Mesothelial cell of epicardium (in vitro differentiated cells): ENCODE measurements around the gene KIF25. TPM values are rescaled to one million over a fixed set of nuclear protein-coding genes. Genes with fewer than 3 reads are reported as not detected.

Experiments used
- DNase-seq, 2 experiments: peaks; one replicate each; pipeline ENCODE4 v3.0.0; 2021; ENCODE audit warnings: low spot score in 2 of 2; ENCODE audit not compliant: unreplicated experiment in 2 of 2
- H3K27ac Mint-ChIP-seq: 2 replicates; pipeline ENCODE4 v1.8.0; 2021; ENCODE audit warnings: mixed read lengths
- H3K27me3 Mint-ChIP-seq: 2 replicates; pipeline ENCODE4 v1.8.0; 2021; ENCODE audit warnings: low read depth, mixed read lengths
- H3K36me3 Mint-ChIP-seq: 2 replicates; pipeline ENCODE4 v1.8.0; 2021; ENCODE audit warnings: mixed read lengths
- H3K4me1 Mint-ChIP-seq: 2 replicates; pipeline ENCODE4 v1.8.0; 2021; ENCODE audit warnings: mixed read lengths
- H3K4me3 Mint-ChIP-seq: 2 replicates; pipeline ENCODE4 v1.8.0; 2021; ENCODE audit warnings: mild to moderate bottlenecking, moderate library complexity, mixed read lengths
- H3K9me3 Mint-ChIP-seq: 2 replicates; pipeline ENCODE4 v1.8.0; 2021; ENCODE audit warnings: mixed read lengths
- CTCF ChIP-seq: fragments of 200-600 bp; sonication (generic); IDR thresholded peaks from one replicate; pipeline ENCODE4 v1.5.0; 2021; ENCODE audit warnings: antibody characterized with exemption; ENCODE audit not compliant: unreplicated experiment
- total RNA-seq: library from RNA; stranded (reverse); gene quantifications from 3 replicates; pipeline ENCODE4 v1.2.1, GENCODE V29; 2021

The KIF25 gene
- total RNA-seq, 1 donor from 2014 or later, result 1.6 TPM

- Mint-ChIP-seq H3K27me3 (no peaks in the 10 kb centered on the region), H3K4me3 (no peak overlapping the region), H3K36me3 (no peaks in the 10 kb centered on the region), H3K4me1 (peaks cover 37% of the 10 kb centered on the region), H3K27ac (no peak overlapping the region), H3K9me3 (no peaks in the 10 kb centered on the region)
- DNase-seq, result no peak
- no peak for TF ChIP-seq CTCF
Measured at GRCh38 chr6:168090706-168091105, 93.2 kb downstream of the KIF25 start.

GRCh38 chr6:168091381-168092264, 94.2 kb downstream of the KIF25 start:
- DNase-seq, result no peak

GRCh38 chr6:168092541-168092940, 95.1 kb downstream of the KIF25 start:
- H3K36me3 Mint-ChIP-seq, result no peaks in the 10 kb centered on the region
- H3K4me1 Mint-ChIP-seq, result peaks cover 36% of the 10 kb centered on the region
- H3K4me3 Mint-ChIP-seq, result no peak overlapping the region
- H3K9me3 Mint-ChIP-seq, result no peaks in the 10 kb centered on the region
- TF ChIP-seq CTCF, result no peak
- no peaks in the 10 kb centered on the region for H3K27me3 Mint-ChIP-seq
- H3K27ac Mint-ChIP-seq, result no peak overlapping the region
- no peak for DNase-seq

More at GRCh38 chr6:168091381-168092264, 94.2 kb downstream of the KIF25 start:
- H3K9me3 Mint-ChIP-seq, result no peaks in the 10 kb centered on the region
- H3K4me1 Mint-ChIP-seq, result peaks cover 37% of the 10 kb centered on the region
- H3K36me3 Mint-ChIP-seq, result no peaks in the 10 kb centered on the region
- no peaks in the 10 kb centered on the region for H3K27me3 Mint-ChIP-seq
- no peak for TF ChIP-seq CTCF
- H3K27ac Mint-ChIP-seq, result no peak overlapping the region
- H3K4me3 Mint-ChIP-seq, result no peak overlapping the region

- Mint-ChIP-seq H3K4me1 (peaks cover 30% of the 10 kb centered on the region), H3K9me3 (no peaks in the 10 kb centered on the region), H3K4me3 (no peak overlapping the region), H3K27ac (no peak overlapping the region), H3K36me3 (no peaks in the 10 kb centered on the region), H3K27me3 (no peaks in the 10 kb centered on the region)
- DNase-seq, result no peak
- no peak for TF ChIP-seq CTCF
Measured at GRCh38 chr6:168093071-168093505, 95.6 kb downstream of the KIF25 start.

- no peak for TF ChIP-seq CTCF
- Mint-ChIP-seq H3K4me1 (peaks cover 25% of the 10 kb centered on the region), H3K4me3 (no peak overlapping the region), H3K27ac (no peak overlapping the region), H3K27me3 (no peaks in the 10 kb centered on the region), H3K36me3 (no peaks in the 10 kb centered on the region), H3K9me3 (no peaks in the 10 kb centered on the region)
- no peak for DNase-seq
Measured at GRCh38 chr6:168093634-168094033, 96.2 kb downstream of the KIF25 start.

Other genes with a start within 250 kb of the KIF25 start
- 280 to 284 TPM (median 282 TPM) in 3 replicates for gene AFDN, start 170.8 kb upstream of the KIF25 start, total RNA-seq
- gene FRMD1, start 81.5 kb downstream of the KIF25 start, total RNA-seq, result not detected in 3 replicates